Activated naive CD8-positive, alpha-beta T cell treated with anti-CD3 and anti-CD28 coated beads, Interleukin-2, amount 50 U/mL, for 24 hours (primary cell): ENCODE results near the gene SPTAN1.

Experiments used
- ATAC-seq: fragments of 150-1000 bp; cut with Tn5 transposase; one replicate; pipeline ENCODE4 v1.10.0; 2021
- DNase-seq: peaks from one replicate; pipeline ENCODE4 v3.0.0; 2021
- H3K27ac Mint-ChIP-seq: one replicate; pipeline ENCODE4 v1.8.0; 2021; ENCODE audit warnings: mild to moderate bottlenecking, mixed read lengths
- H3K27me3 Mint-ChIP-seq: one replicate; pipeline ENCODE4 v1.8.0; 2021; ENCODE audit warnings: mixed read lengths
- H3K36me3 Mint-ChIP-seq: one replicate; pipeline ENCODE4 v1.8.0; 2021; ENCODE audit warnings: low read depth, mixed read lengths
- H3K4me1 Mint-ChIP-seq: one replicate; pipeline ENCODE4 v1.8.0; 2021; ENCODE audit warnings: mixed read lengths
- H3K4me3 Mint-ChIP-seq: one replicate; pipeline ENCODE4 v1.8.0; 2021; ENCODE audit warnings: mild to moderate bottlenecking, moderate library complexity, mixed read lengths
- H3K9me3 Mint-ChIP-seq: one replicate; pipeline ENCODE4 v1.8.0; 2021; ENCODE audit warnings: mixed read lengths

Gene SPTAN1

GRCh38 chr9:128626181-128626580, 73.8 kb downstream of the SPTAN1 start:
- Mint-ChIP-seq H3K27ac (no peak overlapping the region), H3K36me3 (peaks cover 24% of the 10 kb centered on the region), H3K4me1 (no peaks in the 10 kb centered on the region), H3K4me3 (no peak overlapping the region), H3K27me3 (no peaks in the 10 kb centered on the region), H3K9me3 (no peaks in the 10 kb centered on the region)
- no peak for DNase-seq
- ATAC-seq: no peak

GRCh38 chr9:128627127-128627715, 74.8 kb downstream of the SPTAN1 start:
- Mint-ChIP-seq H3K36me3 (peaks cover 24% of the 10 kb centered on the region), H3K4me3 (no peak overlapping the region), H3K9me3 (no peaks in the 10 kb centered on the region), H3K4me1 (no peaks in the 10 kb centered on the region), H3K27me3 (no peaks in the 10 kb centered on the region), H3K27ac (no peak overlapping the region)
- ATAC-seq: no peak
- no peak for DNase-seq

GRCh38 chr9:128627906-128628305, 75.5 kb downstream of the SPTAN1 start:
- H3K27me3 Mint-ChIP-seq: no peaks in the 10 kb centered on the region
- no peak overlapping the region for H3K4me3 Mint-ChIP-seq
- no peak overlapping the region for H3K27ac Mint-ChIP-seq
- H3K4me1 Mint-ChIP-seq: no peaks in the 10 kb centered on the region
- DNase-seq: no peak
- H3K36me3 Mint-ChIP-seq: peaks cover 24% of the 10 kb centered on the region
- no peaks in the 10 kb centered on the region for H3K9me3 Mint-ChIP-seq
- no peak for ATAC-seq

- Mint-ChIP-seq H3K27me3 (no peaks in the 10 kb centered on the region), H3K4me3 (no peak overlapping the region), H3K9me3 (no peaks in the 10 kb centered on the region), H3K27ac (no peak overlapping the region), H3K36me3 (peaks cover 24% of the 10 kb centered on the region), H3K4me1 (no peaks in the 10 kb centered on the region)
- DNase-seq: no peak
- ATAC-seq: no peak
These were observed 76.2 kb downstream of the SPTAN1 start for GRCh38 chr9:128628471-128629048.

- no peak overlapping the region for H3K27ac Mint-ChIP-seq
- H3K36me3 Mint-ChIP-seq: peaks cover 24% of the 10 kb centered on the region
- DNase-seq: no peak
These were observed 76.7 kb downstream of the SPTAN1 start for GRCh38 chr9:128629136-128629535.

GRCh38 chr9:128629852-128630545, 77.6 kb downstream of the SPTAN1 start:
- Mint-ChIP-seq H3K4me3 (no peak overlapping the region), H3K36me3 (peaks cover 20% of the 10 kb centered on the region), H3K27ac (no peak overlapping the region), H3K4me1 (no peaks in the 10 kb centered on the region), H3K27me3 (no peaks in the 10 kb centered on the region), H3K9me3 (no peaks in the 10 kb centered on the region)
- DNase-seq: no peak
- ATAC-seq: no peak

More at GRCh38 chr9:128629136-128629535, 76.7 kb downstream of the SPTAN1 start:
- Mint-ChIP-seq H3K9me3 (no peaks in the 10 kb centered on the region), H3K27me3 (no peaks in the 10 kb centered on the region), H3K4me1 (no peaks in the 10 kb centered on the region), H3K4me3 (no peak overlapping the region)
- ATAC-seq: no peak

- Mint-ChIP-seq H3K4me1 (no peaks in the 10 kb centered on the region), H3K36me3 (peaks cover 13% of the 10 kb centered on the region), H3K27ac (no peak overlapping the region), H3K27me3 (no peaks in the 10 kb centered on the region), H3K9me3 (no peaks in the 10 kb centered on the region), H3K4me3 (no peak overlapping the region)
- ATAC-seq (no peak), DNase-seq (no peak)
These were observed 79.2 kb downstream of the SPTAN1 start for GRCh38 chr9:128631636-128632035.

GRCh38 chr9:128632066-128632465, 79.7 kb downstream of the SPTAN1 start:
- Mint-ChIP-seq H3K36me3 (peaks cover 12% of the 10 kb centered on the region), H3K9me3 (no peaks in the 10 kb centered on the region), H3K27me3 (no peaks in the 10 kb centered on the region), H3K4me3 (no peak overlapping the region), H3K27ac (no peak overlapping the region), H3K4me1 (no peaks in the 10 kb centered on the region)
- DNase-seq (no peak), ATAC-seq (no peak)

- H3K27ac Mint-ChIP-seq: no peak overlapping the region
- H3K4me1 Mint-ChIP-seq: no peaks in the 10 kb centered on the region
- DNase-seq: no peak
- H3K36me3 Mint-ChIP-seq: peaks cover 12% of the 10 kb centered on the region
- no peak overlapping the region for H3K4me3 Mint-ChIP-seq
- no peaks in the 10 kb centered on the region for H3K9me3 Mint-ChIP-seq
- no peak for ATAC-seq
- no peaks in the 10 kb centered on the region for H3K27me3 Mint-ChIP-seq
These were observed 80.1 kb downstream of the SPTAN1 start for GRCh38 chr9:128632486-128632885.

GRCh38 chr9:128633057-128633456, 80.7 kb downstream of the SPTAN1 start:
- no peak overlapping the region for H3K4me3 Mint-ChIP-seq
- ATAC-seq (no peak), DNase-seq (no peak)
- H3K36me3 Mint-ChIP-seq: peaks cover 8% of the 10 kb centered on the region
- H3K27ac Mint-ChIP-seq: no peak overlapping the region
- H3K4me1 Mint-ChIP-seq: no peaks in the 10 kb centered on the region
- H3K9me3 Mint-ChIP-seq: no peaks in the 10 kb centered on the region
- no peaks in the 10 kb centered on the region for H3K27me3 Mint-ChIP-seq

- no peaks in the 10 kb centered on the region for H3K9me3 Mint-ChIP-seq
- H3K36me3 Mint-ChIP-seq: peaks cover 8% of the 10 kb centered on the region
- ATAC-seq (no peak), DNase-seq (no peak)
- no peak overlapping the region for H3K27ac Mint-ChIP-seq
- H3K4me3 Mint-ChIP-seq: no peak overlapping the region
- no peaks in the 10 kb centered on the region for H3K27me3 Mint-ChIP-seq
- no peaks in the 10 kb centered on the region for H3K4me1 Mint-ChIP-seq
These were observed 81.2 kb downstream of the SPTAN1 start for GRCh38 chr9:128633601-128634000.

GRCh38 chr9:128634111-128634510, 81.7 kb downstream of the SPTAN1 start:
- peaks cover 8% of the 10 kb centered on the region for H3K36me3 Mint-ChIP-seq
- no peaks in the 10 kb centered on the region for H3K27me3 Mint-ChIP-seq
- no peak overlapping the region for H3K27ac Mint-ChIP-seq
- H3K9me3 Mint-ChIP-seq: no peaks in the 10 kb centered on the region
- H3K4me3 Mint-ChIP-seq: no peak overlapping the region
- H3K4me1 Mint-ChIP-seq: no peaks in the 10 kb centered on the region
- DNase-seq (no peak), ATAC-seq (no peak)

GRCh38 chr9:128634651-128635262, 82.4 kb downstream of the SPTAN1 start:
- no peak overlapping the region for H3K27ac Mint-ChIP-seq
- no peaks in the 10 kb centered on the region for H3K27me3 Mint-ChIP-seq
- ATAC-seq: no peak

GRCh38 chr9:128635266-128636023, 83.1 kb downstream of the SPTAN1 start:
- ATAC-seq (peak; percentile 9), DNase-seq (no peak)
- Mint-ChIP-seq H3K27ac (no peak overlapping the region), H3K27me3 (no peaks in the 10 kb centered on the region), H3K4me1 (no peaks in the 10 kb centered on the region), H3K4me3 (no peak overlapping the region), H3K36me3 (peaks cover 8% of the 10 kb centered on the region), H3K9me3 (no peaks in the 10 kb centered on the region)

More at GRCh38 chr9:128634651-128635262, 82.4 kb downstream of the SPTAN1 start:
- Mint-ChIP-seq H3K9me3 (no peaks in the 10 kb centered on the region), H3K36me3 (peaks cover 8% of the 10 kb centered on the region), H3K4me3 (no peak overlapping the region), H3K4me1 (no peaks in the 10 kb centered on the region)
- DNase-seq: no peak
